GM19023 (cell line): ENCODE results near the gene S1PR5.

Experiments
- ATAC-seq: cut with Tn5 transposase; IDR thresholded peaks from one replicate; pipeline ENCODE4 v1.9.1; 2021; ENCODE audit warnings: mild to moderate bottlenecking, moderate library complexity; ENCODE audit not compliant: unreplicated experiment

Gene S1PR5

GRCh38 chr19:10516671-10517286 lies 468 bp downstream of the S1PR5 start:
- no peak for ATAC-seq

- ATAC-seq: no peak
Measured at GRCh38 chr19:10516064-10516385, 1.2 kb downstream of the S1PR5 start.

- ATAC-seq: no peak
Measured at GRCh38 chr19:10514211-10515145, 2.8 kb downstream of the S1PR5 start.

GRCh38 chr19:10513223-10513622 lies 4.0 kb downstream of the S1PR5 start:
- no peak for ATAC-seq

GRCh38 chr19:10510301-10510802 lies 6.9 kb downstream of the S1PR5 start:
- ATAC-seq: no peak

GRCh38 chr19:10508707-10509106 lies 8.5 kb downstream of the S1PR5 start:
- ATAC-seq: no peak

GRCh38 chr19:10508036-10508435 lies 9.2 kb downstream of the S1PR5 start:
- ATAC-seq: no peak

GRCh38 chr19:10505583-10506229 lies 11.5 kb downstream of the S1PR5 start:
- ATAC-seq: no peak

GRCh38 chr19:10503002-10503789 lies 14.1 kb downstream of the S1PR5 start, which contains the start of gene KEAP1:
TSS of gene KEAP1 (minus strand) at chr19:10503356. CDS start at chr19:10500033, 3,323 bp downstream.
- ATAC-seq: peak; percentile 29

GRCh38 chr19:10502524-10503001 lies 14.7 kb downstream of the S1PR5 start:
- peak; percentile 84 for ATAC-seq

GRCh38 chr19:10501971-10502523 lies 15.2 kb downstream of the S1PR5 start:
- ATAC-seq: peak; percentile 41

GRCh38 chr19:10500247-10500592 lies 17.0 kb downstream of the S1PR5 start:
- no peak for ATAC-seq

GRCh38 chr19:10499550-10500246 lies 17.5 kb downstream of the S1PR5 start:
- no peak for ATAC-seq

- ATAC-seq: no peak
Measured at GRCh38 chr19:10497371-10497770, 19.9 kb downstream of the S1PR5 start.

GRCh38 chr19:10491472-10492047 lies 25.7 kb downstream of the S1PR5 start:
- ATAC-seq: no peak

GRCh38 chr19:10486551-10486950 lies 30.7 kb downstream of the S1PR5 start:
- ATAC-seq: no peak

- ATAC-seq: peak; percentile 45
Measured at GRCh38 chr19:10478903-10479384, 38.3 kb downstream of the S1PR5 start.

GRCh38 chr19:10478476-10478875 lies 38.8 kb downstream of the S1PR5 start:
- ATAC-seq: no peak

GRCh38 chr19:10474962-10475451 lies 42.2 kb downstream of the S1PR5 start:
- no peak for ATAC-seq
